ENCODE measurements around the gene GMPR.
A peak's percentile ranks its signal among the peaks of the same experiment; 100 is the strongest.

The GMPR gene

DNA sequence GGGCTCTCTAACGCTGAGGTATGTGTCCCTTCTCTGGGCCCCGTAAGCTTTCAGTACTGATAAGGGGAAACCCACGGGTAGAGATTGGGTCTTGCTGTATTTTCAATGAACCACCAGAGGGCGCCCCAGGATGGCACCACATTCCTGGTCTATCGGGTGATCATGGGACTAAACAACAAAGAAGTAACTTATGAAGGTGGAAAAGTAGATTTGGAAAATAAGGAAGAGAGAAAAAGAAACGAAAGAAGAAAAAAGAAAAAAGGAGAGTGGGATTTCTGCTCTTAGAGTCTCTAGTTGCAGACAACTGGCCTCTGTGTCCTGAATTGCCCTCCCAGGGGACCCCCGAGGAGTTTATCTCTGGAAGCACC lies 93.8 kb downstream of the GMPR start:
- H3K4me3 ChIP-seq (ENCODE audit: low read length, poor library complexity, severe bottlenecking): peak overlapping the region; percentile 12
- H2AFZ ChIP-seq (ENCODE audit: low read length): no peak overlapping the region
- H3K9me3 ChIP-seq (ENCODE audit: insufficient read depth, low read depth, low read length): no peaks in the 10 kb centered on the region
- H4K20me1 ChIP-seq (ENCODE audit: insufficient read depth, low read length, poor library complexity, severe bottlenecking): no peaks in the 10 kb centered on the region
- peaks cover 6% of the 10 kb centered on the region for H3K4me1 ChIP-seq (ENCODE audit: insufficient read depth, low read length, poor library complexity, severe bottlenecking)
- no peaks in the 10 kb centered on the region for H3K9me2 ChIP-seq (replicated peaks; ENCODE audit: low read depth, low read length)
- H3K9ac ChIP-seq (ENCODE audit: low read depth, low read length, poor library complexity, severe bottlenecking): no peak overlapping the region
- H3K36me3 ChIP-seq (ENCODE audit: insufficient read depth, low read length): peaks cover 2% of the 10 kb centered on the region; the same call in 1 of the 2 replicates
- TF ChIP-seq, protein P1, sequence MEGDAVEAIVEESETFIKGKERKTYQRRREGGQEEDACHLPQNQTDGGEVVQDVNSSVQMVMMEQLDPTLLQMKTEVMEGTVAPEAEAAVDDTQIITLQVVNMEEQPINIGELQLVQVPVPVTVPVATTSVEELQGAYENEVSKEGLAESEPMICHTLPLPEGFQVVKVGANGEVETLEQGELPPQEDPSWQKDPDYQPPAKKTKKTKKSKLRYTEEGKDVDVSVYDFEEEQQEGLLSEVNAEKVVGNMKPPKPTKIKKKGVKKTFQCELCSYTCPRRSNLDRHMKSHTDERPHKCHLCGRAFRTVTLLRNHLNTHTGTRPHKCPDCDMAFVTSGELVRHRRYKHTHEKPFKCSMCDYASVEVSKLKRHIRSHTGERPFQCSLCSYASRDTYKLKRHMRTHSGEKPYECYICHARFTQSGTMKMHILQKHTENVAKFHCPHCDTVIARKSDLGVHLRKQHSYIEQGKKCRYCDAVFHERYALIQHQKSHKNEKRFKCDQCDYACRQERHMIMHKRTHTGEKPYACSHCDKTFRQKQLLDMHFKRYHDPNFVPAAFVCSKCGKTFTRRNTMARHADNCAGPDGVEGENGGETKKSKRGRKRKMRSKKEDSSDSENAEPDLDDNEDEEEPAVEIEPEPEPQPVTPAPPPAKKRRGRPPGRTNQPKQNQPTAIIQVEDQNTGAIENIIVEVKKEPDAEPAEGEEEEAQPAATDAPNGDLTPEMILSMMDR (conservative IDR thresholded peaks at IDR 0.05; ENCODE audit: low read length): peak; percentile 98
- no peak for TF ChIP-seq EZH2phosphoT487 (IDR thresholded peaks at IDR 0.05; ENCODE audit: borderline replicate concordance)
- H3F3A ChIP-seq (ENCODE audit: low read depth): no peaks in the 10 kb centered on the region
- peak overlapping the region; percentile 34 for H3K4me2 ChIP-seq (ENCODE audit: low read depth, low read length, poor library complexity, severe bottlenecking)
- no peaks in the 10 kb centered on the region for H3K27me3 ChIP-seq (ENCODE audit: insufficient read depth, low read length, poor library complexity, severe bottlenecking)
- no peaks in the 10 kb centered on the region for H3K79me2 ChIP-seq (ENCODE audit: insufficient read depth, low read length)

- Histone ChIP-seq H3K4me2 (ENCODE audit: low read depth, low read length, poor library complexity, severe bottlenecking) (no peak overlapping the region), H4K20me1 (ENCODE audit: insufficient read depth, low read length, poor library complexity, severe bottlenecking) (no peaks in the 10 kb centered on the region), H3K9me3 (ENCODE audit: insufficient read depth, low read depth, low read length) (no peaks in the 10 kb centered on the region), H3K36me3 (ENCODE audit: insufficient read depth, low read length) (no peaks in the 10 kb centered on the region), H3K27me3 (ENCODE audit: insufficient read depth, low read length, poor library complexity, severe bottlenecking) (no peaks in the 10 kb centered on the region), H2AFZ (ENCODE audit: low read length) (no peak overlapping the region), H3K4me1 (ENCODE audit: insufficient read depth, low read length, poor library complexity, severe bottlenecking) (peaks cover 6% of the 10 kb centered on the region), H3K9ac (ENCODE audit: low read depth, low read length, poor library complexity, severe bottlenecking) (no peak overlapping the region), H3K9me2 (replicated peaks; ENCODE audit: low read depth, low read length) (no peaks in the 10 kb centered on the region), H3F3A (ENCODE audit: low read depth) (no peaks in the 10 kb centered on the region), H3K4me3 (ENCODE audit: low read length, poor library complexity, severe bottlenecking) (no peak overlapping the region), H3K79me2 (ENCODE audit: insufficient read depth, low read length) (no peaks in the 10 kb centered on the region)
- no peak for TF ChIP-seq EZH2phosphoT487 (IDR thresholded peaks at IDR 0.05; ENCODE audit: borderline replicate concordance)
- TF ChIP-seq, protein P1 (conservative IDR thresholded peaks at IDR 0.05; ENCODE audit: low read length): no peak
Measured at GRCh38 chr6:16333580-16333979, 95.2 kb downstream of the GMPR start.

GRCh38 chr6:16334671-16335070 lies 96.3 kb downstream of the GMPR start:
- H4K20me1 ChIP-seq (ENCODE audit: insufficient read depth, low read length, poor library complexity, severe bottlenecking): no peaks in the 10 kb centered on the region
- no peak overlapping the region for H3K9ac ChIP-seq (ENCODE audit: low read depth, low read length, poor library complexity, severe bottlenecking)
- no peak overlapping the region for H3K4me2 ChIP-seq (ENCODE audit: low read depth, low read length, poor library complexity, severe bottlenecking)
- H3K36me3 ChIP-seq (ENCODE audit: insufficient read depth, low read length): no peaks in the 10 kb centered on the region
- H3K9me3 ChIP-seq (ENCODE audit: insufficient read depth, low read depth, low read length): no peaks in the 10 kb centered on the region
- H3K4me3 ChIP-seq (ENCODE audit: low read length, poor library complexity, severe bottlenecking): no peak overlapping the region
- no peaks in the 10 kb centered on the region for H3K27me3 ChIP-seq (ENCODE audit: insufficient read depth, low read length, poor library complexity, severe bottlenecking)
- no peaks in the 10 kb centered on the region for H3F3A ChIP-seq (ENCODE audit: low read depth)
- TF ChIP-seq EZH2phosphoT487 (IDR thresholded peaks at IDR 0.05; ENCODE audit: borderline replicate concordance): no peak
- TF ChIP-seq, protein P1 (conservative IDR thresholded peaks at IDR 0.05; ENCODE audit: low read length): no peak
- peaks cover 6% of the 10 kb centered on the region for H3K4me1 ChIP-seq (ENCODE audit: insufficient read depth, low read length, poor library complexity, severe bottlenecking)
- no peak overlapping the region for H2AFZ ChIP-seq (ENCODE audit: low read length)
- H3K9me2 ChIP-seq (replicated peaks; ENCODE audit: low read depth, low read length): no peaks in the 10 kb centered on the region
- no peaks in the 10 kb centered on the region for H3K79me2 ChIP-seq (ENCODE audit: insufficient read depth, low read length)

Measured in Loucy (cell line).